Measurements from ENCODE around the gene MNX1.

GRCh38 chr7:156994417-156994816 lies 16.0 kb downstream of the MNX1 start:
- TF ChIP-seq POLR2A (IDR thresholded peaks at IDR 0.05; ENCODE audit: low read depth, low read length) (no peak), TAF1 (IDR thresholded peaks at IDR 0.05; ENCODE audit: borderline replicate concordance, low read depth, low read length) (no peak), POLR2AphosphoS5 (IDR thresholded peaks at IDR 0.05; ENCODE audit: low read depth, low read length) (no peak)
